HepG2 (cell line): ENCODE results near the gene PLEKHG2. TPM values are rescaled to one million over a fixed set of nuclear protein-coding genes. Genes with fewer than 3 reads are reported as not detected.

Experiments
- ATF4 ChIP-seq, 2 experiments: fragments of 450-650 bp in 1 of 2; sonication (generic) in 1 of 2; formaldehyde crosslinking; IDR thresholded peaks; 2 replicates each; pipeline versions ENCODE4 v1.5.0 to v1.8.0; 2020 to 2022; ENCODE audit warnings: mild to moderate bottlenecking in 1 of 2, missing genetic modification reagents in 1 of 2
- CBFB ChIP-seq: sonication (generic); formaldehyde crosslinking; IDR thresholded peaks from 2 replicates; pipeline ENCODE4 v1.4.0; 2020; ENCODE audit warnings: missing genetic modification reagents
- GFI1 ChIP-seq: sonication (generic); formaldehyde crosslinking; IDR thresholded peaks from 2 replicates; pipeline ENCODE4 v1.5.0; 2020; ENCODE audit warnings: missing genetic modification reagents, mild to moderate bottlenecking, borderline replicate concordance
- ISX ChIP-seq: sonication (generic); formaldehyde crosslinking; conservative IDR thresholded peaks from 2 replicates; pipeline ENCODE4 v1.5.0; 2020; ENCODE audit warnings: missing genetic modification reagents
- RARG ChIP-seq: sonication (generic); formaldehyde crosslinking; IDR thresholded peaks from 2 replicates; pipeline ENCODE4 v1.4.0; 2020; ENCODE audit warnings: low read depth, mild to moderate bottlenecking, missing genetic modification reagents
- SMAD1 ChIP-seq: sonication (generic); formaldehyde crosslinking; IDR thresholded peaks from 2 replicates; pipeline ENCODE4 v1.4.0; 2020; ENCODE audit warnings: missing genetic modification reagents, low read depth, mild to moderate bottlenecking, borderline replicate concordance
- ZBTB7A ChIP-seq: sonication (generic); formaldehyde crosslinking; IDR thresholded peaks from 2 replicates; pipeline ENCODE4 v1.8.0; 2022; ENCODE audit warnings: mild to moderate bottlenecking, missing genetic modification reagents
- ZNF121 ChIP-seq: sonication (generic); formaldehyde crosslinking; IDR thresholded peaks from 2 replicates; pipeline ENCODE4 v1.5.0; 2020; ENCODE audit warnings: mild to moderate bottlenecking, missing genetic modification reagents
- ZNF225 ChIP-seq: sonication (generic); formaldehyde crosslinking; IDR thresholded peaks from 2 replicates; pipeline ENCODE4 v1.4.0; 2020; ENCODE audit warnings: mild to moderate bottlenecking, missing genetic modification reagents
- ZNF407 ChIP-seq: sonication (generic); formaldehyde crosslinking; IDR thresholded peaks from one replicate; pipeline ENCODE4 v1.5.1; 2020; ENCODE audit warnings: mild to moderate bottlenecking, missing genetic modification reagents; ENCODE audit errors: not compliant biosample characterization
- ZNF562 ChIP-seq: sonication (generic); formaldehyde crosslinking; IDR thresholded peaks from 2 replicates; pipeline ENCODE4 v1.8.0; 2022; ENCODE audit warnings: missing genetic modification reagents, borderline replicate concordance
- ZNF563 ChIP-seq: sonication (generic); formaldehyde crosslinking; IDR thresholded peaks from 2 replicates; pipeline ENCODE4 v1.8.0; 2022; ENCODE audit warnings: mild to moderate bottlenecking, moderate library complexity, missing genetic modification reagents
- ZNF709 ChIP-seq: sonication (generic); formaldehyde crosslinking; IDR thresholded peaks from 2 replicates; pipeline ENCODE4 v1.5.0; 2020; ENCODE audit warnings: mild to moderate bottlenecking, missing genetic modification reagents
- ZNF75D ChIP-seq: sonication (generic); formaldehyde crosslinking; IDR thresholded peaks from 2 replicates; pipeline ENCODE4 v1.8.1; 2023; ENCODE audit warnings: missing genetic modification reagents, mild to moderate bottlenecking, borderline replicate concordance
- polyA plus RNA-seq, 8 experiments: library from polyadenylated mRNA; depleted of rRNA in 3 of 8; stranded (reverse) in 7 of 8; unstranded in 1 of 8; fragments of >200 nt; fragmentation: Illumina TruSeq in 4 of 8; extraction: Trizol in 4 of 8; gene quantifications; 2 replicates each; pipeline versions ENCODE4 v1.2.1 to v1.2.3, GENCODE V29; 2011 to 2016; ENCODE audit warnings: low read depth in 4 of 8, missing spikeins in 1 of 8, mixed read lengths in 1 of 8; ENCODE audit not compliant: insufficient read depth in 1 of 8
- total RNA-seq, 5 experiments: library from RNA; depleted of rRNA; stranded (reverse); fragments of >200 nt; fragmentation: Illumina TruSeq; extraction: Trizol; gene quantifications; 2 replicates each; pipeline ENCODE4 v1.2.3, GENCODE V29; 2016; ENCODE audit warnings: low read depth in 1 of 5
- TF ChIP-seq, protein P1 (sequence below): sonication (generic); formaldehyde crosslinking; IDR thresholded peaks from 2 replicates; pipeline ENCODE4 v1.4.0; 2020; ENCODE audit warnings: low read depth, missing genetic modification reagents

PLEKHG2 gene
- total and polyA plus RNA-seq, 2 of the 13 experiments (the other 11 are each of a cell fraction or from before 2014, with no cell fraction given) = 3.6 to 6.8 TPM

DNA sequence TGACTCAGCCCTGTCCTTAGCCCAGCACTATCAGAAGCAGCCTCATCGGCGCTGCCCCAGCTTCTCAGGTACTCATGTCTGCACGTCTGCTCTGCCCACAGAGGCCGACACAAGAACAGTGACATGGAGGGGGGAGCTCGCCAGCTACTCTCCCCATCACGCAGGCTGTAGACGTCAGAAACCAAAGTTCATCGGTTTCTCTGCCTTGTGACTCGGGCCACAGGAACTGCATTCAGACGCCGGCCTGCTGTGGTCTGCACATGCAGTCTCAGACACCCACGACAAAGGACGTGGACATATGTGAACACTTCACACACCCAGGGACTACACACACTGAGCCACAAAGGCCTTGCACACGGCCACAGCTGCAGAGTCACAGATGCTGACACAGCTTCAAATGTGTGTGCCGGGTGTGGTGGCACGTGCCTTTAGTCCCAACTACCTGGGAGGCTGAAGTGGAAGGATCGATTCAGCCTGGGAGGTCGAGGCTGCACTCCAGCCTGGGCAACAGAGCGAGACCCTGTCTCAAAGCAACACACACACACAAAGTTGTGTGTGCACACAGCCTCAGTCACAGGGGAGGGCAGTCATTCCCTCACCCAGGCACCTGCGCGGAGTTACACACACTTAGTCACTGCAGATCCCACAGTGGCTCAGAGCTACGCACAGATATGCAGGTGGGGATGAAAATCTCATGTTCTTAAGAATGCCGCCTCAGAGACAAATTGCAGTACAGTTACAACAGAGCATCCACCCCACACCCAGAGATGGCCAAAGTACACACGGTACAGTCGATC lies 10.7 kb upstream of the PLEKHG2 start (continued):
- peak in 1 of 2 experiments; percentile 51; a peak in 1 of 4 replicates for TF ChIP-seq ATF4 (CRISPR knock-in tag; IDR thresholded peaks at IDR 0.05)
- TF ChIP-seq, protein P1, sequence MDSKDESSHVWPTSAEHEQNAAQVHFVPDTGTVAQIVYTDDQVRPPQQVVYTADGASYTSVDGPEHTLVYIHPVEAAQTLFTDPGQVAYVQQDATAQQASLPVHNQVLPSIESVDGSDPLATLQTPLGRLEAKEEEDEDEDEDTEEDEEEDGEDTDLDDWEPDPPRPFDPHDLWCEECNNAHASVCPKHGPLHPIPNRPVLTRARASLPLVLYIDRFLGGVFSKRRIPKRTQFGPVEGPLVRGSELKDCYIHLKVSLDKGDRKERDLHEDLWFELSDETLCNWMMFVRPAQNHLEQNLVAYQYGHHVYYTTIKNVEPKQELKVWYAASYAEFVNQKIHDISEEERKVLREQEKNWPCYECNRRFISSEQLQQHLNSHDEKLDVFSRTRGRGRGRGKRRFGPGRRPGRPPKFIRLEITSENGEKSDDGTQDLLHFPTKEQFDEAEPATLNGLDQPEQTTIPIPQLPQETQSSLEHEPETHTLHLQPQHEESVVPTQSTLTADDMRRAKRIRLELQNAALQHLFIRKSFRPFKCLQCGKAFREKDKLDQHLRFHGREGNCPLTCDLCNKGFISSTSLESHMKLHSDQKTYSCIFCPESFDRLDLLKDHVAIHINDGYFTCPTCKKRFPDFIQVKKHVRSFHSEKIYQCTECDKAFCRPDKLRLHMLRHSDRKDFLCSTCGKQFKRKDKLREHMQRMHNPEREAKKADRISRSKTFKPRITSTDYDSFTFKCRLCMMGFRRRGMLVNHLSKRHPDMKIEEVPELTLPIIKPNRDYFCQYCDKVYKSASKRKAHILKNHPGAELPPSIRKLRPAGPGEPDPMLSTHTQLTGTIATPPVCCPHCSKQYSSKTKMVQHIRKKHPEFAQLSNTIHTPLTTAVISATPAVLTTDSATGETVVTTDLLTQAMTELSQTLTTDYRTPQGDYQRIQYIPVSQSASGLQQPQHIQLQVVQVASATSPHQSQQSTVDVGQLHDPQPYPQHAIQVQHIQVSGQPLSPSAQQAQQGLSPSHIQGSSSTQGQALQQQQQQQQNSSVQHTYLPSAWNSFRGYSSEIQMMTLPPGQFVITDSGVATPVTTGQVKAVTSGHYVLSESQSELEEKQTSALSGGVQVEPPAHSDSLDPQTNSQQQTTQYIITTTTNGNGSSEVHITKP (CRISPR knock-in tag) = peak; percentile 62; the same call in 1 of the 2 replicates
- peak; percentile 83; the same call in 1 of the 2 replicates for TF ChIP-seq ZNF709 (CRISPR knock-in tag)
- peak; percentile 100 for TF ChIP-seq ZNF121 (CRISPR knock-in tag)
- peak; percentile 52 for TF ChIP-seq ZNF407 (CRISPR knock-in tag)
- TF ChIP-seq ZNF225 (CRISPR knock-in tag) = no peak
- TF ChIP-seq GFI1 = peak; percentile 54; the same call in 1 of the 2 replicates
- TF ChIP-seq SMAD1 = no peak
- 0 out of 2 replicates have a peak, but pooled peaks have one; percentile 28 for TF ChIP-seq RARG (CRISPR knock-in tag)
- TF ChIP-seq ISX = no peak
- peak; percentile 65; the same call in 1 of the 2 replicates for TF ChIP-seq ZNF563
- TF ChIP-seq ZNF75D (CRISPR knock-in tag) = no peak
- 0 out of 2 replicates have a peak, but pooled peaks have one; percentile 48 for TF ChIP-seq ZBTB7A
- no peak for TF ChIP-seq ZNF562 (CRISPR knock-in tag)
- TF ChIP-seq CBFB = peak; percentile 29
